ENCODE results near the gene RB1. TPM values are rescaled to one million over a fixed set of nuclear protein-coding genes. Genes with fewer than 3 reads are reported as not detected.

The RB1 gene
- total RNA-seq, 2 donors from 2014 or later, result 32.5 to 37.7 TPM

- Mint-ChIP-seq H3K36me3 (ENCODE audit: insufficient read depth in 2 of 2) (peaks cover 16 to 27% of the 10 kb centered on the region in 2 donors), H3K9me3 (peaks cover 6 to 7% of the 10 kb centered on the region in 2 donors), H3K4me1 (ENCODE audit: low read depth) (no peaks in the 10 kb centered on the region), H3K27ac (no peak overlapping the region), H3K4me3 (no peak overlapping the region), H3K27me3 (ENCODE audit: low read depth) (no peaks in the 10 kb centered on the region)
- ATAC-seq (replicated peaks in 1 of 2) (no peak), DNase-seq (no peak)
Measured at GRCh38 chr13:48391257-48391656, 87.7 kb downstream of the RB1 start.

- Mint-ChIP-seq H3K27me3 (ENCODE audit: low read depth) (no peaks in the 10 kb centered on the region), H3K9me3 (peaks cover 7 to 10% of the 10 kb centered on the region in 2 donors), H3K27ac (no peak overlapping the region), H3K4me1 (ENCODE audit: low read depth) (peaks cover 1% of the 10 kb centered on the region), H3K4me3 (no peak overlapping the region), H3K36me3 (ENCODE audit: insufficient read depth in 2 of 2) (peaks cover 16 to 29% of the 10 kb centered on the region in 2 donors)
- DNase-seq (no peak), ATAC-seq (replicated peaks in 1 of 2) (no peak)
Measured at GRCh38 chr13:48393030-48393697, 89.6 kb downstream of the RB1 start.

GRCh38 chr13:48393698-48394085 lies 90.1 kb downstream of the RB1 start:
- Mint-ChIP-seq H3K27me3 (ENCODE audit: low read depth) (no peaks in the 10 kb centered on the region), H3K9me3 (peaks cover 7 to 10% of the 10 kb centered on the region in 2 donors), H3K4me1 (ENCODE audit: low read depth) (peaks cover 7% of the 10 kb centered on the region), H3K36me3 (ENCODE audit: insufficient read depth in 2 of 2) (peaks cover 16 to 26% of the 10 kb centered on the region in 2 donors), H3K4me3 (no peak overlapping the region), H3K27ac (no peak overlapping the region)
- DNase-seq (no peak), ATAC-seq (replicated peaks in 1 of 2) (no peak)

- no peaks in the 10 kb centered on the region for H3K27me3 Mint-ChIP-seq (ENCODE audit: low read depth)
- peaks cover 7 to 10% of the 10 kb centered on the region in 2 donors for H3K9me3 Mint-ChIP-seq
- peaks cover 37% of the 10 kb centered on the region for H3K4me1 Mint-ChIP-seq (ENCODE audit: low read depth)
- no peak overlapping the region for H3K27ac Mint-ChIP-seq
- ATAC-seq (replicated peaks in 1 of 2) (no peak), DNase-seq (no peak)
- H3K4me3 Mint-ChIP-seq, result no peak overlapping the region
- peaks cover 10 to 17% of the 10 kb centered on the region in 2 donors for H3K36me3 Mint-ChIP-seq (ENCODE audit: insufficient read depth in 2 of 2)
Measured at GRCh38 chr13:48397744-48398143, 94.2 kb downstream of the RB1 start.

DNA sequence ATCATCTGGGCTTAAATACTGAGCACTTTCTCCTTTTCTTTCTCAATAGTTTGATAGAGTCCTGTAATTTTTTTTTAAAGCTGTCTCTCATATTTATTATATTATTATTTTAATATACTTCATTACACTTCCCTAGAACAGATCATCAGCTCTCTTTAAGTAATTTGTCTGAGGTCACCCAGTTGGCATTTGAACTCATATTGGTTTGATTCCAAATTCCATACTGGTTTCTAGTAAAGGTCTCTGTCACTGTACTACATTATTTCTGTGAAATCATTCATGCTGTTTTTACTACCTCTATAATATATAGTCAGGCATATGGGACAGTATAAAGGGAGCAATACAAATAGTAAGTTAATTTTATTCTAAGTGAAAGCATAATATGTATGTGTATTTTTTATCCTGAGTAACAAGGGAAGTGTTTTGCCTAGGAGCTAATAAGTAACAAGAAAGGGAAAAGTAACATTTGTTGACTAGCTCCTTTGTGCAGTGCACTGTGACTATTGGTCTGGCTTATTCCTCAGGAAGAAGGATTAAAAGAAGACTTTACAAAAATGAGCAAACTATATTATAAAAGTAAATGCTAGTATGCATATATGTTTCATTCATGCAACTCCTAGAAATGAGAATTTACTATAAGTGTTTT lies 95.0 kb downstream of the RB1 start:
- Mint-ChIP-seq H3K27me3 (ENCODE audit: low read depth) (no peaks in the 10 kb centered on the region), H3K4me1 (ENCODE audit: low read depth) (peaks cover 45% of the 10 kb centered on the region), H3K4me3 (no peak overlapping the region), H3K27ac (peak overlapping the region; percentile 19), H3K36me3 (ENCODE audit: insufficient read depth in 2 of 2) (peaks cover 8 to 16% of the 10 kb centered on the region in 2 donors), H3K9me3 (peaks cover 7 to 10% of the 10 kb centered on the region in 2 donors)
- ATAC-seq (replicated peaks in 1 of 2) (no peak), DNase-seq (no peak)

DNA sequence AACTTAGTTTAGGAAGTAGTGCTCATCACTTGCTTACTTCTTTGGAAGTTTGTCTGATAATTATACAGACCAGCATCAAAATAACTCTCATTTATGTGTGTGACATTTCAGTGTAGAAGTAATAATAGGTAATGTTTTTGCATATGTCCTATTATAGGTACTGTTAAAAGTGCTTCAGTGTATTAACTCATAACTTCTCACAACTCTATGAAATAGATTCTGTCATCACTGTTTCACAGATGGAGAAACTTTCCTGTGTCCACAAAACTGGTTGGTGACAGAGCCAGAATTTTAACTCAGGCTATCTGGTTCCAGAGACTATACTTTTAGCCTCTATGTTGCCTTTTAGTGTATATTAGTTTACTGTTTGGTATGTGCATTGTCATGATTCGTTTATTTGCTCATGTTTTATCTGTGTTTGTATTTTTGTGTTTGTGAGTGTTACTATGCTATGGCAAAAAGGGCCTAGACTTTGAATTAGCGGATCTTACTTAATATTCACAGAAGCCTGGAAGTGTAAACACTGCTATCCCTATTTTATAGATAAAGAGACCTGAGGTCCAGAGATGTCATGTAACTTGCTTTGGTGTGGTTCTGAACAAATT lies 96.6 kb downstream of the RB1 start:
- Mint-ChIP-seq H3K27me3 (ENCODE audit: low read depth) (no peaks in the 10 kb centered on the region), H3K4me3 (peak overlapping the region in 1 of 2 donors; percentile 19), H3K9me3 (peaks cover 5 to 8% of the 10 kb centered on the region in 2 donors), H3K4me1 (ENCODE audit: low read depth) (peaks cover 61% of the 10 kb centered on the region), H3K27ac (peak overlapping the region; percentile 88), H3K36me3 (ENCODE audit: insufficient read depth in 2 of 2) (peaks cover 5 to 10% of the 10 kb centered on the region in 2 donors)
- ATAC-seq (replicated peaks in 1 of 2) (no peak), DNase-seq (no peak)

- H3K27me3 Mint-ChIP-seq (ENCODE audit: low read depth), result no peaks in the 10 kb centered on the region
- H3K4me1 Mint-ChIP-seq (ENCODE audit: low read depth), result peaks cover 64% of the 10 kb centered on the region
- peak overlapping the region; percentile 2 to 65 for H3K4me3 Mint-ChIP-seq
- ATAC-seq (replicated peaks in 1 of 2) (no peak), DNase-seq (no peak)
- H3K36me3 Mint-ChIP-seq (ENCODE audit: insufficient read depth in 2 of 2), result peaks cover 0 to 4% of the 10 kb centered on the region in 2 donors
- H3K9me3 Mint-ChIP-seq, result peaks cover 0 to 4% of the 10 kb centered on the region in 2 donors
- H3K27ac Mint-ChIP-seq, result peak overlapping the region; percentile 87
Measured at GRCh38 chr13:48400850-48401291, 97.3 kb downstream of the RB1 start.

DNA sequence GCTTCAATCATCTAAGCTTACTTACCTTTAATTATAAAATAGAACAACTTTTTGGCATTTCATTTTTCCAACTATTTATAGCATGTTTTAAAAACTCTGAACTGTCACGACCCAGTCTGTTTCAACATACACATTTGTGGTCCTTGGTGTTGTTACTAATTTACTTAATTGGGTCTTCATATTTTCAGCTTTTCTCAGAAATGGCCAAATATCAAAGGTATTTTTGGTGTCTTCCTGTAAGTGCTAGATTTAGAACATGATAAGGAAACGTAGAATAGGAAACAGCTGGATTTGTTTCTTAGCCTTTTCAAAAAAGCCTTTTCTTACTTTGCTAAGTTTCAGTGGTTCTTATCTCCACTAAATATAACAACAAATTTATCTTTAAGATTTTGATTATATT lies 97.9 kb downstream of the RB1 start:
- H3K9me3 Mint-ChIP-seq, result peaks cover 0 to 3% of the 10 kb centered on the region in 2 donors
- no peak for DNase-seq
- H3K27me3 Mint-ChIP-seq (ENCODE audit: low read depth), result no peaks in the 10 kb centered on the region
- no peak overlapping the region for H3K4me3 Mint-ChIP-seq
- peaks cover 0 to 3% of the 10 kb centered on the region in 2 donors for H3K36me3 Mint-ChIP-seq (ENCODE audit: insufficient read depth in 2 of 2)
- no peak for ATAC-seq (replicated peaks in 1 of 2)
- H3K4me1 Mint-ChIP-seq (ENCODE audit: low read depth), result peaks cover 64% of the 10 kb centered on the region
- no peak overlapping the region for H3K27ac Mint-ChIP-seq

DNA sequence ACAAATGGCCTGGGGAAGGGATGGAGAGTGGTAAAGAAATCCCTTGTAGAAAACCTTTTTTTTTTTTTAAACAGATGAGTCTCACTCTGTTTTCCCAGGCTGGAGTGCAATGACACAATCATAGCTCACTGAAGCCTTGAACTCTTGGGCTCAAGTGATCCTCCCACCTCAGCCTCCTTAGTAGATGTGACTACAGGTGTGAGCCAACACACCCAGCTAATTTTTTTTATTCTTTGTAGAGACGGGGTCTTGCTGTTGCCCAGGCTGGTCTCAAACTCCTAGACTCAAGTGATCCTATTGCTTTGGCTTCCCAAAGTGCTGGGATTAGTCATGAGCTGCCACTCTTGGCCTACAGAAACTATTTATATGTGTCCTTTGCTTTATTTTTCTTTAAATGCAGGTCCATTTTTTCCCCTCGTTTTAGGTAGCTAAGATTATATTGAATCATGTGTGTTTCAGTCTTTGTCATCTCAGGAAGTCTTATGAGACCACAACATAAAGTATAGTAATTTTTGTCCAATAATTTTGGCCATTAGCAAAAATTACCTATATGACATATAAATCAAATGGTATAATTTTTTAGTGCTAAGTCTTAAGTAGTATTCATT lies 98.9 kb downstream of the RB1 start:
- H3K27me3 Mint-ChIP-seq (ENCODE audit: low read depth), result no peaks in the 10 kb centered on the region
- peak overlapping the region; percentile 68 for H3K27ac Mint-ChIP-seq
- peaks cover 68% of the 10 kb centered on the region for H3K4me1 Mint-ChIP-seq (ENCODE audit: low read depth)
- peak in 1 of 2 donors; percentile 32 for ATAC-seq (replicated peaks in 1 of 2)
- no peaks in the 10 kb centered on the region for H3K9me3 Mint-ChIP-seq
- peak overlapping the region; percentile 16 to 63 for H3K4me3 Mint-ChIP-seq
- no peaks in the 10 kb centered on the region for H3K36me3 Mint-ChIP-seq (ENCODE audit: insufficient read depth in 2 of 2)
- peak in 1 of 2 donors; percentile 9 for DNase-seq

- Mint-ChIP-seq H3K4me3 (peak overlapping the region; percentile 50 to 83), H3K27me3 (ENCODE audit: low read depth) (no peaks in the 10 kb centered on the region), H3K4me1 (ENCODE audit: low read depth) (peaks cover 69% of the 10 kb centered on the region), H3K27ac (peak overlapping the region; percentile 68), H3K9me3 (no peaks in the 10 kb centered on the region), H3K36me3 (ENCODE audit: insufficient read depth in 2 of 2) (no peaks in the 10 kb centered on the region)
- ATAC-seq (replicated peaks in 1 of 2) (peak; percentile 96 to 98), DNase-seq (peak; percentile 26 to 49)
Measured at GRCh38 chr13:48403151-48403631, 99.6 kb downstream of the RB1 start.

DNA sequence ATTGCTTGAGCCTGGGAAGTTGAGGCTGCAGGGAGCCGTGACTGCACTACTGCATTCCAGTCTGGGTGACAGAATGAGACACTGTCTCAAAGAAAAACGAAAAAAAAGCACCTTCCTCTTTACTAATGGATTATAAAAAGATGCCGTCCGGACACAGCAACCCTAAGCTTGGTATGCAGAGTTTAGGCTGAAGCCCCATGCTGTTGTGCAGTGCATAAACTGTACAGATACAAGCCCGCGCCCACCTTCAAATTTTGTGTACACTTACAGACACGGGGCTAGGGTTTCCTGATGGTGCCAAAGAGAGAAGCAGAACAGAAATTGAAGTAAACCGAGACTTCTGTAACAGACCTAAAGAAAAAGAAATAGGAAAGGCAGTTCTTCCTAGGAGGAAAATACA lies 100.4 kb downstream of the RB1 start:
- H3K36me3 Mint-ChIP-seq (ENCODE audit: insufficient read depth in 2 of 2), result no peaks in the 10 kb centered on the region
- no peak for DNase-seq
- peak overlapping the region; percentile 71 for H3K27ac Mint-ChIP-seq
- no peaks in the 10 kb centered on the region for H3K27me3 Mint-ChIP-seq (ENCODE audit: low read depth)
- H3K4me3 Mint-ChIP-seq, result peak overlapping the region in 1 of 2 donors; percentile 83
- no peaks in the 10 kb centered on the region for H3K9me3 Mint-ChIP-seq
- ATAC-seq (replicated peaks in 1 of 2), result no peak
- H3K4me1 Mint-ChIP-seq (ENCODE audit: low read depth), result peaks cover 70% of the 10 kb centered on the region

DNA sequence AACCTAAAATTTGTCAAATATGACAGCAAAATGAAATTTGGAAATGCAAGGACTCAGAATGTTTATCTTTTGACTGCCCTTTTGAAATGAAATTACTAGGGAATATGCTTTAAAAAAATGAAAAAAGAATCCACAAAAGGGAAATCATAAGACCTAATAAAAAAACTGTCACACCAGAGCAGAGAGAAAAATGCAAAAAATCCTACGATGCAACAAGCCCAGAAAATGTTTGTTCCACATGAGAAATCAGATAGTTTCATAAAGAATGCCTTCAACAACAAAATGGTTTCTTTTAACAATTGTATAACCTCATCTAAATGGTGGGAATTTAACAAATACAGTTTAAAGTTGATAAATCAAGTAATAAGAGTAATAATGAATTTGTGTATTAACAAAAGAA lies 101.4 kb downstream of the RB1 start:
- Mint-ChIP-seq H3K4me1 (ENCODE audit: low read depth) (peaks cover 78% of the 10 kb centered on the region), H3K27ac (no peak overlapping the region), H3K36me3 (ENCODE audit: insufficient read depth in 2 of 2) (no peaks in the 10 kb centered on the region), H3K27me3 (ENCODE audit: low read depth) (no peaks in the 10 kb centered on the region), H3K4me3 (no peak overlapping the region), H3K9me3 (no peaks in the 10 kb centered on the region)
- ATAC-seq (replicated peaks in 1 of 2), result no peak
- DNase-seq, result no peak

DNA sequence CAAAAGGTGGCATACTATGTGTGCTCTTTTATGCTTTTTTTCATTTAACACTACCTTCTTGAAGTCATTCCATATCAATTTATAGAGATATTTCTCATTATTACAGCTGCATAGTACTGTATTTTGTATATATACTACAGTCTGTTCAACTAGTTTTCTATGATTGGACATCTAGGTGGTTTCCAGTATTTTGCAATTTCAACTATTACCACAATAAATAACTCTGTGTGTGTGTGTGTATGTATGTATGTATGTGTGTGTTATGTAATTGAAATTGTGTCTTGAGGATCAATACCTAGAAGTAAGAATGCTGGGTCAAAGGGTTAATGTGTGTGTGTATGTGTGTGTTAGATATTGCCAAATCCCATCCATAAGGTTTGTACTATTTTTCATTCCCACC lies 102.3 kb downstream of the RB1 start:
- DNase-seq (no peak), ATAC-seq (replicated peaks in 1 of 2) (no peak)
- peak overlapping the region; percentile 39 for H3K27ac Mint-ChIP-seq
- peaks cover 76% of the 10 kb centered on the region for H3K4me1 Mint-ChIP-seq (ENCODE audit: low read depth)
- no peaks in the 10 kb centered on the region for H3K36me3 Mint-ChIP-seq (ENCODE audit: insufficient read depth in 2 of 2)
- peak overlapping the region in 1 of 2 donors; percentile 31 for H3K4me3 Mint-ChIP-seq
- H3K27me3 Mint-ChIP-seq (ENCODE audit: low read depth), result no peaks in the 10 kb centered on the region
- no peaks in the 10 kb centered on the region for H3K9me3 Mint-ChIP-seq

All from activated T-cell treated with anti-CD3 and anti-CD28 coated beads, Interleukin-2, amount 50 U/mL, for 72 hours (primary cell).